Ishikawa (cell line): ENCODE results near the gene KIT.

ENCODE experiments used
- CEBPB ChIP-seq: IDR thresholded peaks from 2 replicates; pipeline ENCODE4 v1.6.1; 2012
- CREB1 ChIP-seq: IDR thresholded peaks from 2 replicates; pipeline ENCODE4 v1.6.1; 2012; ENCODE audit warnings: low read depth
- EGR1 ChIP-seq: IDR thresholded peaks from 2 replicates; pipeline ENCODE4 v1.6.1; 2012
- EP300 ChIP-seq: IDR thresholded peaks from 2 replicates; pipeline ENCODE4 v1.6.1; 2012; ENCODE audit warnings: borderline replicate concordance
- FOXM1 ChIP-seq: IDR thresholded peaks from 2 replicates; pipeline ENCODE4 v1.6.1; 2012; ENCODE audit warnings: low read depth, borderline replicate concordance
- MAX ChIP-seq: IDR thresholded peaks from 2 replicates; pipeline ENCODE4 v1.6.1; 2012
- NFIC ChIP-seq: IDR thresholded peaks from 2 replicates; pipeline ENCODE4 v1.6.1; 2012
- RAD21 ChIP-seq: IDR thresholded peaks from 2 replicates; pipeline ENCODE4 v1.6.1; 2012; ENCODE audit warnings: low read depth
- REST ChIP-seq: IDR thresholded peaks from 2 replicates; pipeline ENCODE4 v1.6.1; 2012; ENCODE audit warnings: low read depth, mild to moderate bottlenecking
- TAF1 ChIP-seq: IDR thresholded peaks from 2 replicates; pipeline ENCODE4 v1.6.1; 2012; ENCODE audit warnings: low read depth, mild to moderate bottlenecking
- TCF12 ChIP-seq: IDR thresholded peaks from 2 replicates; pipeline ENCODE4 v1.6.1; 2012; ENCODE audit warnings: low read depth
- TEAD4 ChIP-seq: IDR thresholded peaks from 2 replicates; pipeline ENCODE4 v1.6.1; 2012
- USF1 ChIP-seq: IDR thresholded peaks from 2 replicates; pipeline ENCODE4 v1.6.1; 2012
- YY1 ChIP-seq: IDR thresholded peaks from 2 replicates; pipeline ENCODE4 v1.6.1; 2012; ENCODE audit warnings: low read depth
- ZBTB7A ChIP-seq: IDR thresholded peaks from 2 replicates; pipeline ENCODE4 v1.6.1; 2012; ENCODE audit warnings: low read depth

KIT gene

GRCh38 chr4:54745031-54745770, 87.4 kb downstream of the KIT start:
- TF ChIP-seq TEAD4 (no peak), YY1 (no peak), RAD21 (no peak), NFIC (no peak), TAF1 (no peak), CEBPB (no peak), FOXM1 (no peak), REST (no peak), TCF12 (no peak), CREB1 (no peak), MAX (no peak), EP300 (no peak), ZBTB7A (no peak), USF1 (no peak), EGR1 (no peak)

- TF ChIP-seq CREB1 (no peak), EP300 (no peak), YY1 (no peak), TCF12 (no peak), NFIC (no peak), ZBTB7A (no peak), TEAD4 (no peak), USF1 (no peak), FOXM1 (no peak), CEBPB (no peak), TAF1 (no peak), EGR1 (no peak), MAX (no peak), RAD21 (no peak), REST (no peak)
Measured at GRCh38 chr4:54746218-54746617, 88.5 kb downstream of the KIT start.

GRCh38 chr4:54750341-54750740, 92.6 kb downstream of the KIT start:
- TF ChIP-seq RAD21 (no peak), CREB1 (no peak), TEAD4 (no peak), YY1 (no peak), FOXM1 (no peak), EP300 (no peak)

- TF ChIP-seq CEBPB (no peak), USF1 (no peak), ZBTB7A (no peak), TAF1 (no peak), EP300 (no peak), NFIC (no peak), TEAD4 (no peak), MAX (no peak), YY1 (no peak), REST (no peak), EGR1 (no peak), RAD21 (no peak), FOXM1 (no peak)
Measured at GRCh38 chr4:54754394-54754793, 96.6 kb downstream of the KIT start.
